Heart left ventricle (tissue), 16 donors: ENCODE results near the gene KANTR. TPM values are rescaled to one million over a fixed set of nuclear protein-coding genes. Genes with fewer than 3 reads are reported as not detected.
A peak's percentile ranks its signal among the peaks of the same experiment; 100 is the strongest.

Experiments used
- ATAC-seq, 4 donors: fragments of 200-7000 bp; cut with Tn5 transposase; one replicate each; pipeline ENCODE4 v1.9.1; 2020 to 2022; ENCODE audit warnings: moderate library complexity in 4 of 4, mild to moderate bottlenecking in 3 of 4, moderate number of reproducible peaks in 1 of 4
- DNase-seq, 5 donors: peaks; one replicate each; pipeline ENCODE4 v3.0.0-alpha.2; 2020
- H3K27ac ChIP-seq, 12 donors: fragments of 200-600 bp; sonication (generic) in 4 of 12; one replicate each; pipeline versions ENCODE4 v1.5.0 to v1.8.0; 2016 to 2022; ENCODE audit warnings: mild to moderate bottlenecking in 2 of 12
- H3K27me3 ChIP-seq, 9 donors: fragments of 200-600 bp; sonication (generic) in 2 of 9; one replicate each; pipeline versions ENCODE4 v1.5.1 to v1.8.0; 2016 to 2022; ENCODE audit warnings: mild to moderate bottlenecking in 3 of 9
- H3K36me3 ChIP-seq, 9 donors: fragments of 200-600 bp; sonication (generic) in 2 of 9; one replicate each; pipeline versions ENCODE4 v1.5.0 to v1.8.0; 2018 to 2022; ENCODE audit warnings: mild to moderate bottlenecking in 2 of 9
- H3K4me1 ChIP-seq, 12 donors: fragments of 200-600 bp; sonication (generic) in 4 of 12; one replicate each; pipeline versions ENCODE4 v1.5.0 to v1.8.0; 2016 to 2022; ENCODE audit warnings: mild to moderate bottlenecking in 3 of 12
- H3K4me3 ChIP-seq, 12 donors: fragments of 200-600 bp; sonication (generic) in 4 of 12; one replicate each; pipeline versions ENCODE4 v1.5.0 to v1.8.0; 2017 to 2022; ENCODE audit warnings: mild to moderate bottlenecking in 9 of 12, moderate library complexity in 4 of 12
- H3K9me3 ChIP-seq, 12 donors: fragments of 200-600 bp; sonication (generic) in 4 of 12; one replicate each; pipeline versions ENCODE4 v1.5.0 to v1.8.0; 2016 to 2022; ENCODE audit warnings: mild to moderate bottlenecking in 1 of 12
- POLR2A ChIP-seq, 2 donors: fragments of 450-650 bp; IDR thresholded peaks; one replicate each; pipeline ENCODE4 v1.6.1; 2017; ENCODE audit warnings: antibody characterized with exemption in 2 of 2, mild to moderate bottlenecking in 2 of 2, moderate library complexity in 2 of 2
- WGBS, 4 donors: extraction: QIAGEN DNeasy Blood & Tissue Kit in 2 of 4; methylation state at CpG; one replicate each; pipeline versions ENCODE4 v1.1.5 to v1.1.7; 2013 to 2018; 5-methylcytosine and 5-hydroxymethylcytosine counted together
- intact Hi-C, 10 donors: fragments of 100-400 bp; cut with DNase I; formaldehyde crosslinking; loops; one replicate each; pipeline versions ENCODE4 v1.11.1 to v1.14.2; 2022
- polyA plus RNA-seq, 2 donors: library from polyadenylated mRNA; stranded (reverse); fragments of 200-250 nt; gene quantifications; one replicate each; pipeline ENCODE4 v1.2.3, GENCODE V29; 2013
- total RNA-seq, 9 donors: library from RNA; depleted of rRNA in 2 of 9; stranded (reverse); fragments of >200 nt in 2 of 9; fragmentation: NEBNext Ultra II Directional in 3 of 9; extraction: Animal tissue kit (Norgen Biotek cat#: 25700) in 3 of 9; gene quantifications; one replicate each; pipeline versions ENCODE4 v1.1.0 to v1.2.4, GENCODE V29; 2016 to 2023
- TF ChIP-seq, protein P1 (sequence below), 12 donors: fragments of 200-600 bp; sonication (generic) in 4 of 12; IDR thresholded peaks; one replicate each; pipeline versions ENCODE4 v1.5.0 to v1.8.0; 2018 to 2022; ENCODE audit warnings: antibody characterized with exemption in 12 of 12, mild to moderate bottlenecking in 5 of 12
- donor health status: ischemic (EF 13 %, LVEDD 7.1; RV severe dilation, severe dysfunction).
- donor health status: healthy with polysubstance abuse.
- donor health status: DM: no; HTN: yes; CAD: no.
- donor health status: DM: no; HTN: no; CAD: no.
- donor health status: ischemic (EF 25% LVEDD 6.9; RV normal size, moderate dysfunction).
- donor health status: ischemic (EF 25% LVEDD 5.7; RV mildly dilated, moderate dysfunction).
- donor health status: healthy.
- donor health status: DM: yes; HTN: yes; CAD: no.
- donor health status: ischemic (EF 35%, LVEDD 5.7; RV mildly dilated, moderate dysfunction).
- donor health status: nonischemic (EF 11% LVEDD 7.7; RV severe dilation, severe dysfunction).
- donor health status: DM: yes; HTN: yes; CAD: no.
- donor health status: PGD.
- donor health status: ischemic (EF 29% LVEDD 5.4; RV normal size, mild dysfunction).
- donor health status: nonischemic (EF 23%, LVEDD 6.1; RV moderate dilation, normal function).

KANTR gene
- total and polyA plus RNA-seq, 11 donors: 2.5 to 9.2 (median 6.0) TPM

DNA sequence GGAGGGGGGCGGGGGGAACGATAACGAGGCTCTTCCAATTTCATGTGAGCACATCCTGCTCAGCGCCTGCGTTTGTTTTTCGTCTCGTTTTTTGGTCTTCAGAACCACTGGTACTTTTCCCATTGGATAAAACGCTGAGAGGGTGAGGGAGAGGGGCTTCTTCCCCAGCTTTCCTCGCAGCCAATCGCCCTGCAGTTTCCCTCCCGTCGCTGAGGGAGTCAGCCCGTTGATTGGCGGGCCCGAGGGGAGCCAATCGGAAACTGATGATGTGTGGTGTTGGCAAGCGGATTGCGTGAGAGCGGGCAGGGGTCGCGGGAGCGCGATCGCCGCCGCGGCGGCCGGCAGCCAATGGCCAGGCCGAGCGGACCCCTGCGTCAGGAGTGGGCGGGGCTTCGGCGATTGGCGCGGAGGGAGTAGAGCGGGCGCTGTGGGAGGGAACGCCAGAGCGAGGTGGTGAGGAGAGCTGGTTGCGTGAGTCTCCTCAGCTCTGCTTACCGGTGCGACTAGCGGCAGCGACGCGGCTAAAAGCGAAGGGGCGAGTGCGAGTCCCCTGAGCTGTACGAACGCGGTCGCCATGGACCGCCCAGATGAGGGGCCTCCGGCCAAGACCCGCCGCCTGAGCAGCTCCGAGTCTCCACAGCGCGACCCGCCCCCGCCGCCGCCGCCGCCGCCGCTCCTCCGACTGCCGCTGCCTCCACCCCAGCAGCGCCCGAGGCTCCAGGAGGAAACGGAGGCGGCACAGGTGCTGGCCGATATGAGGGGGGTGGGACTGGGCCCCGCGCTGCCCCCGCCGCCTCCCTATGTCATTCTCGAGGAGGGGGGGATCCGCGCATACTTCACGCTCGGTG lies 11.8 kb upstream of the KANTR start, which contains the start of gene TSPYL2:
TSPYL2 (plus strand) TSS at position 443 of the 848 bp plus-strand sequence; CDS start at position 575, 132 bp downstream.
- peak within 1 kb of the TSS; percentile 73 to 94 (median 86) for H3K27ac ChIP-seq
- ATAC-seq: peak; percentile 93 to 96 (median 94)
- DNase-seq: peak; percentile 94 to 96 (median 95)
- peaks cover 0 to 28% (median 7%) of the 10 kb centered on the region in 9 donors for H3K36me3 ChIP-seq
- H3K9me3 ChIP-seq: no peaks in the 10 kb centered on the region
- peaks cover 0 to 26% (median 1%) of the 10 kb centered on the region in 12 donors for H3K4me1 ChIP-seq
- H3K27me3 ChIP-seq: peaks cover 0 to 5% (median 0%) of the 10 kb centered on the region in 9 donors
- WGBS, 4 donors: 0 to 49% (median 22%) methylated on average over 31 to 85 of the region's 86 CpGs
- TF ChIP-seq POLR2A (IDR thresholded peaks at IDR 0.05): peak; percentile 97 to 99
- TF ChIP-seq, protein P1, sequence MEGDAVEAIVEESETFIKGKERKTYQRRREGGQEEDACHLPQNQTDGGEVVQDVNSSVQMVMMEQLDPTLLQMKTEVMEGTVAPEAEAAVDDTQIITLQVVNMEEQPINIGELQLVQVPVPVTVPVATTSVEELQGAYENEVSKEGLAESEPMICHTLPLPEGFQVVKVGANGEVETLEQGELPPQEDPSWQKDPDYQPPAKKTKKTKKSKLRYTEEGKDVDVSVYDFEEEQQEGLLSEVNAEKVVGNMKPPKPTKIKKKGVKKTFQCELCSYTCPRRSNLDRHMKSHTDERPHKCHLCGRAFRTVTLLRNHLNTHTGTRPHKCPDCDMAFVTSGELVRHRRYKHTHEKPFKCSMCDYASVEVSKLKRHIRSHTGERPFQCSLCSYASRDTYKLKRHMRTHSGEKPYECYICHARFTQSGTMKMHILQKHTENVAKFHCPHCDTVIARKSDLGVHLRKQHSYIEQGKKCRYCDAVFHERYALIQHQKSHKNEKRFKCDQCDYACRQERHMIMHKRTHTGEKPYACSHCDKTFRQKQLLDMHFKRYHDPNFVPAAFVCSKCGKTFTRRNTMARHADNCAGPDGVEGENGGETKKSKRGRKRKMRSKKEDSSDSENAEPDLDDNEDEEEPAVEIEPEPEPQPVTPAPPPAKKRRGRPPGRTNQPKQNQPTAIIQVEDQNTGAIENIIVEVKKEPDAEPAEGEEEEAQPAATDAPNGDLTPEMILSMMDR (IDR thresholded peaks at IDR 0.05): no peak
- peak within 1 kb of the TSS; percentile 41 to 98 (median 81) for H3K4me3 ChIP-seq
- intact Hi-C loops: loop anchor here in 1 of 10 donors (10.0 kb wide), 1 partner anchor 143 kb away; the partner anchor contains the start of gene KDM5C

DNA sequence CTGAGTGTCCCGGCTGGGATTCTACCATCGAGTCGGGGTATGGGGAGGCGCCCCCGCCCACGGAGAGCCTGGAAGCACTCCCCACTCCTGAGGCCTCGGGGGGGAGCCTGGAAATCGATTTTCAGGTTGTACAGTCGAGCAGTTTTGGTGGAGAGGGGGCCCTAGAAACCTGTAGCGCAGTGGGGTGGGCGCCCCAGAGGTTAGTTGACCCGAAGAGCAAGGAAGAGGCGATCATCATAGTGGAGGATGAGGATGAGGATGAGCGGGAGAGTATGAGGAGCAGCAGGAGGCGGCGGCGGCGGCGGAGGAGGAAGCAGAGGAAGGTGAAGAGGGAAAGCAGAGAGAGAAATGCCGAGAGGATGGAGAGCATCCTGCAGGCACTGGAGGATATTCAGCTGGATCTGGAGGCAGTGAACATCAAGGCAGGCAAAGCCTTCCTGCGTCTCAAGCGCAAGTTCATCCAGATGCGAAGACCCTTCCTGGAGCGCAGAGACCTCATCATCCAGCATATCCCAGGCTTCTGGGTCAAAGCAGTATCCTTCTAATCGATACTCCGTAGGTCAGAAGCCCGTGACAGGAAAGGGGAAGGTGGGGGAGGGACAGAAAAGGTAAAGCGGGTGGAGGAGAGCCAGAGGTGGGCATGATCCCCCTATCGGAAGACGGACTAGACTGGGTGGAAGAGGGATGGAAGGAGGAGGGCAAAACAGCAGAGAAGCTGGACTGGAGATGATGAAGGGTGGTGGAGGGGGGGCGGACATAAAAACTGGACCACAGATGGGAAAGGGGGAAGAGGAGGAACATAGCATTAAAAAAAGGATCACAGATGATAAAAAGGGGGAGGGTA lies 10.9 kb upstream of the KANTR start:
- Histone ChIP-seq H3K36me3 (peaks cover 0 to 28% (median 7%) of the 10 kb centered on the region in 9 donors), H3K4me1 (peaks cover 0 to 30% (median 3%) of the 10 kb centered on the region in 12 donors), H3K27ac (peak overlapping the region; percentile 73 to 94 (median 86)), H3K27me3 (peaks cover 0 to 5% (median 0%) of the 10 kb centered on the region in 9 donors), H3K4me3 (peak overlapping the region; percentile 41 to 98 (median 81)), H3K9me3 (no peaks in the 10 kb centered on the region)
- intact Hi-C loops: loop anchor here in 1 of 10 donors (10.0 kb wide), 1 partner anchor 142 kb away; the partner anchor contains the start of gene KDM5C
- TF ChIP-seq, protein P1 (IDR thresholded peaks at IDR 0.05): no peak
- DNase-seq (no peak), ATAC-seq (no peak)
- WGBS, 4 donors: 5 to 39% (median 20%) methylated on average over 29 to 31 of the region's 31 CpGs

DNA sequence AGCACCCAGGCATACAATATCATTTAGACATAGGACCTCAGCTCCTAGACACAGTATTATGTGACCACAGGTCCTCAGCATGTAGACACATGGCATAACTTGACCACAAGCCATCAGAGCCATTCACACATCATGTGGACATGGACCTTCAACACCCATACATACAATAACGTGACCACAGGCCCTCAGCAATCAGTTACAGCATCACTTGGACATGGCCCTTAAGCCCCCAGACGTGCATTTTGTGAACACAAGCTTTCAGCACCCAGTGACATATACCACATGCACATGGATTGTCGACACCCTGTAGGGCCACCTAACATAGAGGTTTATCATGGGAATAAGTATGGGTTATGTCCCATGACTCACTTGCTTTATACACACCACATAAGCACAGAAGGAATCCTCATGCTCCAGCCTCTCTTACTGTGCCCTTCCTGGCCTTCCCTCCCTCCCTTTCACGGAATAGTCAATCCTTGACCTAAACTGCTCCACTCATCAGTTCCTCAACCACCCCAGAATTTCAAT lies 9.8 kb upstream of the KANTR start:
- ATAC-seq: no peak
- no peak for TF ChIP-seq POLR2A (IDR thresholded peaks at IDR 0.05)
- TF ChIP-seq, protein P1 (IDR thresholded peaks at IDR 0.05): no peak

More for the DNA sequence above, 9.8 kb upstream of the KANTR start:
- peaks cover 0 to 5% (median 0%) of the 10 kb centered on the region in 9 donors for H3K27me3 ChIP-seq
- peaks cover 0 to 31% (median 7%) of the 10 kb centered on the region in 12 donors for H3K4me1 ChIP-seq
- H3K36me3 ChIP-seq: peaks cover 0 to 28% (median 7%) of the 10 kb centered on the region in 9 donors
- peak overlapping the region in 7 of 12 donors; percentile 72 to 98 (median 89) for H3K4me3 ChIP-seq
- intact Hi-C loops: loop anchor here in 1 of 10 donors (10.0 kb wide), 1 partner anchor 141 kb away; the partner anchor contains the start of gene KDM5C
- DNase-seq: no peak
- peak overlapping the region in 2 of 12 donors; percentile 93 to 94 for H3K27ac ChIP-seq
- H3K9me3 ChIP-seq: no peaks in the 10 kb centered on the region
- 49 to 61% (median 55%) methylated on average over 4 of the region's 4 CpGs for WGBS, 4 donors
